ENCODE results near the gene MLLT3. TPM values are rescaled to one million over a fixed set of nuclear protein-coding genes. Genes with fewer than 3 reads are reported as not detected.

MLLT3 gene
- total RNA-seq, 2 donors from 2014 or later: 5.6 to 5.7 TPM

DNA sequence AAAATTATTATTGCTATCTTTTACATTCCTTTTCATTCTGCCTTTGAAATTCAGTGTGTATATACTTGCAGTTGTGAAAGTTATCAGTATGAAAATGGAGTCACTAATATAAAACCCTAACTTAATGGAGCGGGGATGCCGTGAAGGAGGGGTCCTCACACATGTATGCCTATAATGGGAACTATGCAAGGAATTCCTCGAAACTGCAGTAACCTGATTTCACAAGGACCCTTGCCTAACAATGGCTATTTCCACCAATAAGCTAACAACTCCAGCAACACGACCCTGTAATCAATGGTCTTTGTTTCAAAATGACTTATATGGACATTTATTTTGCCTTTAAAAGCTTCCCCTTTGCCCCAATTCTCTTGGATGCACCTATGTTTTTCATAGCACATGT lies 12.6 kb upstream of the MLLT3 start:
- peaks cover 5% of the 10 kb centered on the region for H3K4me1 ChIP-seq
- no peaks in the 10 kb centered on the region for H3K9me3 ChIP-seq
- no peaks in the 10 kb centered on the region for H3K36me3 ChIP-seq (replicated peaks in 1 of 2; ENCODE audit: insufficient read depth in 1 of 2, low read depth in 2 of 2)
- H3K27ac ChIP-seq: no peak overlapping the region
- H3K4me3 ChIP-seq: no peak overlapping the region
- WGBS, 2 donors: 73 to 81% methylated on average over 4 of the region's 4 CpGs
- DNase-seq (no peak), ATAC-seq (no peak)
- TF ChIP-seq, protein P1, sequence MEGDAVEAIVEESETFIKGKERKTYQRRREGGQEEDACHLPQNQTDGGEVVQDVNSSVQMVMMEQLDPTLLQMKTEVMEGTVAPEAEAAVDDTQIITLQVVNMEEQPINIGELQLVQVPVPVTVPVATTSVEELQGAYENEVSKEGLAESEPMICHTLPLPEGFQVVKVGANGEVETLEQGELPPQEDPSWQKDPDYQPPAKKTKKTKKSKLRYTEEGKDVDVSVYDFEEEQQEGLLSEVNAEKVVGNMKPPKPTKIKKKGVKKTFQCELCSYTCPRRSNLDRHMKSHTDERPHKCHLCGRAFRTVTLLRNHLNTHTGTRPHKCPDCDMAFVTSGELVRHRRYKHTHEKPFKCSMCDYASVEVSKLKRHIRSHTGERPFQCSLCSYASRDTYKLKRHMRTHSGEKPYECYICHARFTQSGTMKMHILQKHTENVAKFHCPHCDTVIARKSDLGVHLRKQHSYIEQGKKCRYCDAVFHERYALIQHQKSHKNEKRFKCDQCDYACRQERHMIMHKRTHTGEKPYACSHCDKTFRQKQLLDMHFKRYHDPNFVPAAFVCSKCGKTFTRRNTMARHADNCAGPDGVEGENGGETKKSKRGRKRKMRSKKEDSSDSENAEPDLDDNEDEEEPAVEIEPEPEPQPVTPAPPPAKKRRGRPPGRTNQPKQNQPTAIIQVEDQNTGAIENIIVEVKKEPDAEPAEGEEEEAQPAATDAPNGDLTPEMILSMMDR (IDR thresholded peaks at IDR 0.05): no peak
- TF ChIP-seq POLR2A (IDR thresholded peaks at IDR 0.05): no peak
- intact Hi-C loops (cut with DNase I): no loop called here
- H3K27me3 ChIP-seq: no peaks in the 10 kb centered on the region

DNA sequence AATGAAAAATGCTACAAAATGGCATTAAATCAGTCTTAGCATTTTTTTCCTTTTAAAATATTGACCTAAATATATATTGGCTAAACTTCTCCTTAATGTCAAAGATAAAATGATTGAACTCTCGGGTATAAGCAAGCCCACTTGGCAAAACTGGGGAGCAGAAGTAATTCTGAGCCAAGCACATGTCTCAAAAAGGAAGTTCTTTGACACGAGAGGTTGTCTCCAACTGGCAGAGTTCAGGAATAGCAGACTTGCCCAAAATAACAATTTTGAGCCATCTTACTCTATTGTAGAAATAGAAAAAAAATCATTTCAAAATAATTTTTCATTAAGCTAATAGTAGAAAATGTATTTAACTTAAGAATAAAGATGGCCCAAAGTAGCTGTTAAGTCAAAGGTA lies 10.4 kb upstream of the MLLT3 start:
- no peak for ATAC-seq
- Histone ChIP-seq H3K9me3 (no peaks in the 10 kb centered on the region), H3K4me1 (peaks cover 5% of the 10 kb centered on the region), H3K27ac (no peak overlapping the region), H3K27me3 (no peaks in the 10 kb centered on the region), H3K4me3 (no peak overlapping the region), H3K36me3 (replicated peaks in 1 of 2; ENCODE audit: insufficient read depth in 1 of 2, low read depth in 2 of 2) (no peaks in the 10 kb centered on the region)
- intact Hi-C loops (cut with DNase I): no loop called here
- WGBS, 2 donors: 66 to 74% methylated on average over 2 of the region's 2 CpGs
- DNase-seq: no peak
- TF ChIP-seq, protein P1 (IDR thresholded peaks at IDR 0.05): no peak
- TF ChIP-seq POLR2A (IDR thresholded peaks at IDR 0.05): no peak

DNA sequence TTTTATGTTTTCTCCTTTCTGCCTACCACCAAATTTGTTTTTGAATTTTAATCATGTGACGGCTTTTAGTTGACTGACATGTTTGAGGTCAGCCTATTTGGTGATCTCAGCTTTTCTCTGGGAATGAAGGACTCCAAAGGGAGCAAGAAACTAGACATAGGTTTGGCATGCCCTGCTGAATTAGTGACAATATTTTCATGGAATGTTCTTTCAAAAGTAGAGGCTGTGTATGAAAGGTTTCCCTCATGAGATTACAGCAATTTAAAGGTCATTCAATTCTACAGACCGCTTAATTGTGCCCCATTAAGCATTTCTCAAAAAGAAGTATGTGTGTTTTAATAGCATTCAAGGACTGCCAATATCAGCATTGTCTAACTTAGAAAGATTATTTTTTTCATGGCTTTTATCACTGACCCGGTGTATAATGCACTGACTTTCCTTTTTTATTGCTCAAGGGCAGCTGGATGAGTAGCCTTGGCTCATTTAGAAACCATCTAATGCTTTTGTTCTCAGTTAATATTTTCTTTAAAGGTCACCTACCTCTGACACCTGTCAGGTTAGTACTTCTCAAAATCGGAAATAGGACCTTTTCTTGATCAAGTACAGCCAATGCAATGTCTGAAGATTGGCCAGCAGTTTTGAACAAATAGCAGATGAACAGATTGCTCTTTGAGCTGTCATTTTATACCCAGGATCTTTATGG lies 8.1 kb upstream of the MLLT3 start:
- H3K9me3 ChIP-seq: no peaks in the 10 kb centered on the region
- H3K36me3 ChIP-seq (replicated peaks in 1 of 2; ENCODE audit: insufficient read depth in 1 of 2, low read depth in 2 of 2): no peaks in the 10 kb centered on the region
- DNase-seq (no peak), ATAC-seq (no peak)
- WGBS, 2 donors: 29 to 31% methylated on average over 4 of the region's 4 CpGs
- TF ChIP-seq, protein P1 (IDR thresholded peaks at IDR 0.05): no peak
- TF ChIP-seq POLR2A (IDR thresholded peaks at IDR 0.05): no peak
- H3K4me1 ChIP-seq: peaks cover 5% of the 10 kb centered on the region
- no peaks in the 10 kb centered on the region for H3K27me3 ChIP-seq
- intact Hi-C loops (cut with DNase I): no loop called here
- no peak overlapping the region for H3K4me3 ChIP-seq
- H3K27ac ChIP-seq: no peak overlapping the region

DNA sequence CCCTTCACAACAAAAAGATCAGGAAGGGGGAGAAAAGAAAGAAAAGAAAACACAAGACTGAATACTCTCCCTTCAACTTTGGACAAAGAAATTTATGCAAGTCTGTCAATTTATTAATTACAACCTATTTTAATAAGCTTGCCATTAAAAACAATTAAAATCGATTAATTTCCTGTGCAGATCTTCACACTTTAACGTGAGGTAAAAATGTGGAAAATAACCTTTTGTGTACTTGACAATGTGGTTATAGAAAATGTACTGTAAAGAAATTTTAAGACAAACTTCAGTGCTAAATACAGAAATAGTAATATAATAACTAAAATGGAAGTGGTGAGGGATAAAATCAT lies 2.7 kb upstream of the MLLT3 start:
- no peak for TF ChIP-seq POLR2A (IDR thresholded peaks at IDR 0.05)
- TF ChIP-seq, protein P1 (IDR thresholded peaks at IDR 0.05): no peak
- 14 to 26% methylated on average over 2 of the region's 2 CpGs for WGBS, 2 donors
- H3K9me3 ChIP-seq: no peaks in the 10 kb centered on the region
- H3K4me3 ChIP-seq: no peak overlapping the region
- H3K27me3 ChIP-seq: no peaks in the 10 kb centered on the region
- peaks cover 8% of the 10 kb centered on the region for H3K4me1 ChIP-seq
- intact Hi-C loops (cut with DNase I): no loop called here
- no peak overlapping the region for H3K27ac ChIP-seq
- DNase-seq: no peak
- ATAC-seq: no peak
- H3K36me3 ChIP-seq (replicated peaks in 1 of 2; ENCODE audit: insufficient read depth in 1 of 2, low read depth in 2 of 2): no peaks in the 10 kb centered on the region

All from body of pancreas (tissue), 4 donors.